H9 (cell line): Measurements from ENCODE around the gene USP5. TPM values are rescaled to one million over a fixed set of nuclear protein-coding genes. Genes with fewer than 3 reads are reported as not detected.

ENCODE experiments used
- DNase-seq: peaks from one replicate; pipeline ENCODE4 v3.0.0-alpha.2; 2017
- H2AFZ ChIP-seq: one replicate; pipeline ENCODE4 v1.6.1; 2013; ENCODE audit warnings: mild to moderate bottlenecking, low read length, control low read depth, moderate library complexity
- H2AK5ac ChIP-seq: 2 replicates; pipeline ENCODE4 v1.6.1; 2013; ENCODE audit warnings: low read length, control low read depth, mixed read lengths; ENCODE audit not compliant: insufficient read length
- H2BK120ac ChIP-seq: one replicate; pipeline ENCODE4 v1.6.1; 2013; ENCODE audit warnings: low read depth, mild to moderate bottlenecking, low read length, control low read depth, inconsistent platforms; ENCODE audit not compliant: poor library complexity, severe bottlenecking
- H2BK12ac ChIP-seq: 2 replicates; pipeline ENCODE4 v1.6.1; 2013; ENCODE audit warnings: low read length, control low read depth, mixed read lengths, low read depth; ENCODE audit not compliant: insufficient read length
- H2BK15ac ChIP-seq: 2 replicates; pipeline ENCODE4 v1.6.1; 2013; ENCODE audit warnings: low read depth, low read length, control low read depth
- H2BK20ac ChIP-seq: one replicate; pipeline ENCODE4 v1.6.1; 2013; ENCODE audit warnings: low read depth, mild to moderate bottlenecking, low read length, control low read depth, inconsistent platforms; ENCODE audit not compliant: poor library complexity, severe bottlenecking
- H2BK5ac ChIP-seq: 2 replicates; pipeline ENCODE4 v1.6.1; 2013; ENCODE audit warnings: low read length, control low read depth, mixed read lengths; ENCODE audit not compliant: insufficient read length
- H3K14ac ChIP-seq: 2 replicates; pipeline ENCODE4 v1.6.1; 2013; ENCODE audit warnings: low read length, control low read depth; ENCODE audit not compliant: insufficient read depth
- H3K18ac ChIP-seq: 2 replicates; pipeline ENCODE4 v1.6.1; 2013; ENCODE audit warnings: low read depth, mild to moderate bottlenecking, mixed read lengths, low read length, control low read depth; ENCODE audit not compliant: insufficient read length
- H3K23ac ChIP-seq: 2 replicates; pipeline ENCODE4 v1.6.1; 2013; ENCODE audit warnings: low read length, control low read depth, mixed read lengths, low read depth; ENCODE audit not compliant: insufficient read length
- H3K23me2 ChIP-seq: 2 replicates; pipeline ENCODE4 v1.6.1; 2013; ENCODE audit warnings: low read depth, mild to moderate bottlenecking, mixed read lengths, low read length, control low read depth; ENCODE audit not compliant: insufficient read length, poor library complexity, severe bottlenecking
- H3K27ac ChIP-seq: 2 replicates; pipeline ENCODE4 v1.5.1; 2013; ENCODE audit warnings: low read length, control low read depth, mixed read lengths, low read depth; ENCODE audit not compliant: insufficient read length
- H3K27me3 ChIP-seq: 2 replicates; pipeline ENCODE4 v1.6.1; 2013; ENCODE audit warnings: low read length, control low read depth, inconsistent platforms; ENCODE audit not compliant: insufficient read depth
- H3K4ac ChIP-seq: 2 replicates; pipeline ENCODE4 v1.6.1; 2013; ENCODE audit warnings: low read depth, mild to moderate bottlenecking, control low read depth, inconsistent platforms, low read length, moderate library complexity
- H3K4me1 ChIP-seq: 2 replicates; pipeline ENCODE4 v1.6.1; 2013; ENCODE audit warnings: low read length, control low read depth, inconsistent platforms; ENCODE audit not compliant: insufficient read depth
- H3K4me2 ChIP-seq: 2 replicates; pipeline ENCODE4 v1.6.1; 2013; ENCODE audit warnings: low read length, control low read depth, mixed read lengths; ENCODE audit not compliant: insufficient read length, insufficient read depth
- H3K56ac ChIP-seq: 2 replicates; pipeline ENCODE4 v1.6.1; 2013; ENCODE audit warnings: low read depth, mild to moderate bottlenecking, mixed read lengths, low read length, control low read depth; ENCODE audit not compliant: insufficient read length
- H3K79me1 ChIP-seq: 2 replicates; pipeline ENCODE4 v1.6.1; 2013; ENCODE audit warnings: low read depth, mild to moderate bottlenecking, moderate library complexity, low read length, control low read depth, inconsistent platforms; ENCODE audit not compliant: insufficient read depth, poor library complexity, severe bottlenecking
- H3K79me2 ChIP-seq: 2 replicates; pipeline ENCODE4 v1.6.1; 2013; ENCODE audit warnings: low read length, control low read depth, inconsistent platforms; ENCODE audit not compliant: insufficient read depth
- H3K9ac ChIP-seq: 2 replicates; pipeline ENCODE4 v1.6.1; 2013; ENCODE audit warnings: low read length, control low read depth, mixed read lengths; ENCODE audit not compliant: insufficient read length; ENCODE audit errors: extremely low read depth
- H3K9me3 ChIP-seq: one replicate; pipeline ENCODE4 v1.6.1; 2013; ENCODE audit warnings: low read depth, low read length, inconsistent platforms; ENCODE audit not compliant: control insufficient read depth
- H3T11ph ChIP-seq: one replicate; pipeline ENCODE4 v1.6.1; 2013; ENCODE audit warnings: mild to moderate bottlenecking, low read length, control low read depth, inconsistent platforms
- H4K20me1 ChIP-seq: one replicate; pipeline ENCODE4 v1.6.1; 2013; ENCODE audit not compliant: control insufficient read depth, insufficient read length, insufficient read depth
- H4K5ac ChIP-seq: 2 replicates; pipeline ENCODE4 v1.6.1; 2013; ENCODE audit warnings: low read depth, mild to moderate bottlenecking, mixed read lengths, low read length, control low read depth; ENCODE audit not compliant: insufficient read length
- H4K8ac ChIP-seq: replicated peaks from 2 replicates; pipeline ENCODE4 v1.6.1; 2013; ENCODE audit warnings: low read length, control low read depth, mixed read lengths, low read depth; ENCODE audit not compliant: insufficient read length
- H4K91ac ChIP-seq: 2 replicates; pipeline ENCODE4 v1.6.1; 2013; ENCODE audit warnings: low read depth, mild to moderate bottlenecking, moderate library complexity, mixed read lengths, low read length, control low read depth; ENCODE audit not compliant: insufficient read length
- H3K27ac Mint-ChIP-seq, 3 experiments: 2 replicates in 2 of 3; 3 replicates in 1 of 3; pipeline ENCODE4 v1.8.0; 2020 to 2021; ENCODE audit warnings: mixed read lengths in 3 of 3, mild to moderate bottlenecking in 1 of 3, moderate library complexity in 1 of 3
- H3K27me3 Mint-ChIP-seq: 2 replicates; pipeline ENCODE4 v1.8.0; 2021; ENCODE audit warnings: low read depth, mild to moderate bottlenecking, moderate library complexity, mixed read lengths
- H3K36me3 Mint-ChIP-seq, 3 experiments: 2 replicates in 2 of 3; 3 replicates in 1 of 3; pipeline ENCODE4 v1.8.0; 2020 to 2021; ENCODE audit warnings: low read depth in 3 of 3, mixed read lengths in 3 of 3; ENCODE audit not compliant: insufficient read depth in 1 of 3
- H3K4me1 Mint-ChIP-seq, 2 experiments: 2 replicates each; pipeline ENCODE4 v1.8.0; 2020; ENCODE audit warnings: mixed read lengths in 2 of 2
- H3K4me3 Mint-ChIP-seq, 2 experiments: 2 replicates in 1 of 2; 3 replicates in 1 of 2; pipeline ENCODE4 v1.8.0; 2020 to 2021; ENCODE audit warnings: mild to moderate bottlenecking in 2 of 2, mixed read lengths in 2 of 2, moderate library complexity in 1 of 2
- H3K9me3 Mint-ChIP-seq, 2 experiments: 2 replicates in 1 of 2; 3 replicates in 1 of 2; pipeline ENCODE4 v1.8.0; 2020; ENCODE audit warnings: mild to moderate bottlenecking in 2 of 2, mixed read lengths in 2 of 2, moderate library complexity in 1 of 2
- CTCF ChIP-seq: fragments of 200-600 bp; sonication (generic); conservative IDR thresholded peaks from 3 replicates; pipeline ENCODE4 v1.8.0; 2021; ENCODE audit warnings: antibody characterized with exemption, mild to moderate bottlenecking
- WGBS: extraction: QIAGEN DNeasy Blood & Tissue Kit; methylation state at CpG from one replicate; pipeline ENCODE4 v1.1.7; 2013; ENCODE audit warnings: missing lambda C conversion rate, low lambda C conversion rate, mixed read lengths; ENCODE audit not compliant: insufficient read length; ENCODE audit errors: extremely low coverage; 5-methylcytosine and 5-hydroxymethylcytosine counted together
- total RNA-seq: library from RNA; stranded (reverse); gene quantifications from 2 replicates; pipeline ENCODE4 v1.2.1, GENCODE V29; 2021

Gene USP5
- total RNA-seq, 1 experiment from 2014 or later, result 143 TPM

- H3K9me3 Mint-ChIP-seq, result no peaks in the 10 kb centered on the region; a peak in 1 of 5 replicates
- Histone ChIP-seq H2AFZ (no peak overlapping the region), H3K4ac (no peak overlapping the region), H3K79me1 (no peaks in the 10 kb centered on the region), H4K8ac (no peak overlapping the region), H2BK20ac (no peak overlapping the region), H4K91ac (no peak overlapping the region), H3K79me2 (peaks cover 1% of the 10 kb centered on the region; the same call in 1 of the 2 replicates), H3K14ac (no peak overlapping the region), H4K20me1 (no peaks in the 10 kb centered on the region), H3K23me2 (no peaks in the 10 kb centered on the region), H4K5ac (no peak overlapping the region), H2BK15ac (no peak overlapping the region), H3K56ac (no peak overlapping the region), H3K9me3 (no peaks in the 10 kb centered on the region), H2BK12ac (no peak overlapping the region), H3K23ac (no peak overlapping the region), H2AK5ac (no peak overlapping the region), H3T11ph (no peak overlapping the region), H3K18ac (no peak overlapping the region), H3K27me3 (no peaks in the 10 kb centered on the region), H2BK120ac (no peak overlapping the region), H3K4me1 (no peaks in the 10 kb centered on the region), H3K27ac (no peak overlapping the region), H2BK5ac (no peak overlapping the region), H3K4me2 (no peak overlapping the region), H3K9ac (no peak overlapping the region)
- DNase-seq, result no peak
- H3K4me3 Mint-ChIP-seq, result peak overlapping the region in 1 of 2 experiments; percentile 25; a peak in 1 of 5 replicates
- TF ChIP-seq CTCF, result no peak
- H3K27me3 Mint-ChIP-seq, result no peaks in the 10 kb centered on the region
- H3K4me1 Mint-ChIP-seq, result peaks cover 3 to 25% of the 10 kb centered on the region in 2 experiments
- peaks cover 43 to 85% (median 76%) of the 10 kb centered on the region in 3 experiments; a peak in 6 of 7 replicates for H3K36me3 Mint-ChIP-seq
- WGBS, result no CpG with 5 or more reads among the region's 5 CpGs
- peak overlapping the region in 1 of 3 experiments; percentile 71; a peak in 1 of 7 replicates for H3K27ac Mint-ChIP-seq
Measured at GRCh38 chr12:6834873-6835272, 17.1 kb upstream of the USP5 start.
